ENCODE results near the gene HIBCH.

DNA sequence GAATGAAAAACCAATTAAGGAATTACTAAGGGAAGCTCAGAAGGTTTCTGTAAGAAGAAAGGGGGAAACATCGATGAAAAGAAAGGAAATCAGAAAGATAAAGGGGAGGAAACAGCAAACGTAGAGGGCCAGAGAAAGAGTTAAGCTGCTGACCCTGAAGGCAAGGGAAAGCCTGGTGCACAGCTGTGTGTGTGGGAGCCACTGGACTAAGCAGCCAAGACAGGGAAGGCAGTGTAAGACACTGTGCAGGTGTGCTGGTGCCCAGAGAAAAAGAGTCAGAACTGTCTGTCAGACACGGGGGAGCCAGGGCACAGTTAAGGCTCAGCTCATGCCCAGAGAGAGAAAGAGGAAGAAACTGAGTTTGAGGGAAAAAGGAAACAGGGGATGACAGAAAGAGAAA is 104.0 kb downstream of the HIBCH start:
- TF ChIP-seq, protein P1, sequence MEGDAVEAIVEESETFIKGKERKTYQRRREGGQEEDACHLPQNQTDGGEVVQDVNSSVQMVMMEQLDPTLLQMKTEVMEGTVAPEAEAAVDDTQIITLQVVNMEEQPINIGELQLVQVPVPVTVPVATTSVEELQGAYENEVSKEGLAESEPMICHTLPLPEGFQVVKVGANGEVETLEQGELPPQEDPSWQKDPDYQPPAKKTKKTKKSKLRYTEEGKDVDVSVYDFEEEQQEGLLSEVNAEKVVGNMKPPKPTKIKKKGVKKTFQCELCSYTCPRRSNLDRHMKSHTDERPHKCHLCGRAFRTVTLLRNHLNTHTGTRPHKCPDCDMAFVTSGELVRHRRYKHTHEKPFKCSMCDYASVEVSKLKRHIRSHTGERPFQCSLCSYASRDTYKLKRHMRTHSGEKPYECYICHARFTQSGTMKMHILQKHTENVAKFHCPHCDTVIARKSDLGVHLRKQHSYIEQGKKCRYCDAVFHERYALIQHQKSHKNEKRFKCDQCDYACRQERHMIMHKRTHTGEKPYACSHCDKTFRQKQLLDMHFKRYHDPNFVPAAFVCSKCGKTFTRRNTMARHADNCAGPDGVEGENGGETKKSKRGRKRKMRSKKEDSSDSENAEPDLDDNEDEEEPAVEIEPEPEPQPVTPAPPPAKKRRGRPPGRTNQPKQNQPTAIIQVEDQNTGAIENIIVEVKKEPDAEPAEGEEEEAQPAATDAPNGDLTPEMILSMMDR (IDR thresholded peaks at IDR 0.05): no peak
- TF ChIP-seq EP300 (IDR thresholded peaks at IDR 0.05): no peak

All from tibial nerve (tissue), 4 donors.